ENCODE data around the gene DCK.

- TF ChIP-seq CTCF (IDR thresholded peaks at IDR 0.05; ENCODE audit: insufficient read depth, low read depth, low read length) (no peak), EZH2 (IDR thresholded peaks at IDR 0.05; ENCODE audit: insufficient read depth, low read length) (no peak)
Observed at GRCh38 chr4:71050809-71051208, 57.4 kb downstream of the DCK start.
